D721Med (cell line): ENCODE results near the gene ADAP1.

Experiments used
- DNase-seq: peaks from one replicate; pipeline ENCODE4 v3.0.0; 2011; ENCODE audit warnings: low spot score; ENCODE audit not compliant: insufficient read length
- FAIRE-seq: peaks from 2 replicates; lab custom pipeline; 2011; peaks lifted over from hg19 to GRCh38; lab: Jason Lieb, UNC
- TF ChIP-seq, protein P1 (sequence below): IDR thresholded peaks from 2 replicates; pipeline ENCODE4 v1.5.1; 2012; ENCODE audit warnings: mild to moderate bottlenecking, control low read depth; ENCODE audit not compliant: insufficient read depth; ENCODE audit errors: missing control alignments

ADAP1 gene

DNA sequence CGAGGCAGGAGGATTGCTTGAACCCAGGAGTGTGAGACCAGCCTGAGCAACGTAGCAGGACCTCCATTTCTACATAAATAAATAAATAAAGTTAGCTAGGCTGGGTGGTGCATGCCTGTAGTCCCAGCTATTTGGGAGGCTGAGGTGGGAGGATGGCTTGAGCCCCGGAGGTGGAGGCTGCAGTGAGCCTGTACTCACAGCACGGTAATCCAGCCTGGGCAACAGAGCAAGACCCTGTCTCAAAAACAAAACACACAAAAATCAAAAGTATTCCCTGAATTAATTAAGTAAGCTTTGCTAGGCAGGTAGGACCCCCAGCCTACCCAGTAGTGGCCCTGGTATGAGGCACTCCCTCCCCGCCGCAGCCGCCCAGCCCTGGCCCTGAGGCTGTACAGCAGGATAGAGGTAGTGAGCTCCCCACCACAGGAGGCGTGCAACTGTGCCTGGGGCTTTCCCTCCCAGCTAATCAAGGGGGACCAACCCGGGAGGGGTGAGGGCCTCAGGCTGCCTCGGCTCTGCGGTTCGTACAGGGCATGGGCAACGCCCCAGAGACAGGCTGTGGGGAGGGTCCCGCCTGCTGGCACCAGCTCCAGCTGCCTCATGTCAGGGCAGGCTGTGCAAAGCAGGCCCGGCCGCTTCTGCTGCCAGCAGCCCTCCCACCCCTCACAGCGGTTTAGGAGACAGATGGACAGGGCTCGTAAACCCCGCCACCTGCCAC, 27.5 kb upstream of the ADAP1 start:
- TF ChIP-seq, protein P1, sequence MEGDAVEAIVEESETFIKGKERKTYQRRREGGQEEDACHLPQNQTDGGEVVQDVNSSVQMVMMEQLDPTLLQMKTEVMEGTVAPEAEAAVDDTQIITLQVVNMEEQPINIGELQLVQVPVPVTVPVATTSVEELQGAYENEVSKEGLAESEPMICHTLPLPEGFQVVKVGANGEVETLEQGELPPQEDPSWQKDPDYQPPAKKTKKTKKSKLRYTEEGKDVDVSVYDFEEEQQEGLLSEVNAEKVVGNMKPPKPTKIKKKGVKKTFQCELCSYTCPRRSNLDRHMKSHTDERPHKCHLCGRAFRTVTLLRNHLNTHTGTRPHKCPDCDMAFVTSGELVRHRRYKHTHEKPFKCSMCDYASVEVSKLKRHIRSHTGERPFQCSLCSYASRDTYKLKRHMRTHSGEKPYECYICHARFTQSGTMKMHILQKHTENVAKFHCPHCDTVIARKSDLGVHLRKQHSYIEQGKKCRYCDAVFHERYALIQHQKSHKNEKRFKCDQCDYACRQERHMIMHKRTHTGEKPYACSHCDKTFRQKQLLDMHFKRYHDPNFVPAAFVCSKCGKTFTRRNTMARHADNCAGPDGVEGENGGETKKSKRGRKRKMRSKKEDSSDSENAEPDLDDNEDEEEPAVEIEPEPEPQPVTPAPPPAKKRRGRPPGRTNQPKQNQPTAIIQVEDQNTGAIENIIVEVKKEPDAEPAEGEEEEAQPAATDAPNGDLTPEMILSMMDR, result no peak
- FAIRE-seq (no peak), DNase-seq (peak; percentile 60)

DNA sequence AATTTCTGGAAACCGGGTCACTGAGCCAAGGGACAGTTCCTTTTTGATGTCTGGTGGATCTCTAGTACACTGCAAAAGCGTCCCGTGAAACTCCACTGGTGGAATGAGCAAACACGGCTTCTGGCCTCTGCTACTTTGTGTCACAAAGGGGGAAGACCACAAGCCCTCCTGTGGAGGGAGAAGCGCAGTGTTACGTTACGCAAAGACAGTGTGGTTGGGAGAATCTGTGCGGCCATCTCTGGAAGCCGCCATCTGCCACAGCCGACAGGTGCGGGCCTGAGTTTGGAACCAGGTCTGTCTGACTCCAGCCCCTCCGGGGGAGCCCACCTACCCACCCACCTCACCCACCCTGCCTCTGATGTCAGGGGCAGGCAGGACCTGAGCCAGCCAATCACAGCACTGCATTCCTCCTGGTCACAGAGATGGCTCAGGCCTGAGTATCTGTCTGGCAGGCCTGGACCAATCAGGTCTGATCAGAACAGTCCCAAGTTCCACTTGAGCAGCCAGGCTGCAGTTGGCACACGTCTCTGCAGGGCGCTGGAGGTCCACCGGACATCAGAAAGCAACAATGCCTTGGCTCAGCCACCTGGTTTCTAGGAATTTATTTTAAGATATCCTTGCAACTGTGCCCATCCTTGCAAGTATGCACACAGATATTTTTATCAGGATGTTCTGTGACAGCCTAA, 25.5 kb upstream of the ADAP1 start:
- FAIRE-seq (no peak), DNase-seq (no peak)
- TF ChIP-seq, protein P1, result no peak

DNA sequence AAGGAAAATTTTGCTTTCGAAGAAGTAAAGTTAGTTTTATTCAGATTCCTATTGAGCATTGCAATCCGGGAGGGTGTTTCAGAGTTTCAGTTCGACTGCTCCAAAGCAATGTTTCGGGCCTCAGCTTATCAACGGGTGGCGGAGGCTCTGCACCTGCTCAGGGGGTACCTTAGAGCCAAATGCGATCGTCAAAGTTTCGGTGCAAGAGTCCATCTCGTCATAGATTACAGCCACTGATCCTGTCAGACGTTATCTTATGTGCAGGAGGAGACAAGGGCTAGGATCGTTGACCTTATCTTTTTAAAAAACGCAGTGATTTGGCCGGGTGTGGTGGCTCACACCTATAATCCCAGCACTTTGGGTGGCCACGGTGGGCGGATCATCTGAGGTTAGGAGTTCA, 24.7 kb upstream of the ADAP1 start:
- FAIRE-seq, result no peak
- no peak for DNase-seq
- TF ChIP-seq, protein P1, result no peak

DNA sequence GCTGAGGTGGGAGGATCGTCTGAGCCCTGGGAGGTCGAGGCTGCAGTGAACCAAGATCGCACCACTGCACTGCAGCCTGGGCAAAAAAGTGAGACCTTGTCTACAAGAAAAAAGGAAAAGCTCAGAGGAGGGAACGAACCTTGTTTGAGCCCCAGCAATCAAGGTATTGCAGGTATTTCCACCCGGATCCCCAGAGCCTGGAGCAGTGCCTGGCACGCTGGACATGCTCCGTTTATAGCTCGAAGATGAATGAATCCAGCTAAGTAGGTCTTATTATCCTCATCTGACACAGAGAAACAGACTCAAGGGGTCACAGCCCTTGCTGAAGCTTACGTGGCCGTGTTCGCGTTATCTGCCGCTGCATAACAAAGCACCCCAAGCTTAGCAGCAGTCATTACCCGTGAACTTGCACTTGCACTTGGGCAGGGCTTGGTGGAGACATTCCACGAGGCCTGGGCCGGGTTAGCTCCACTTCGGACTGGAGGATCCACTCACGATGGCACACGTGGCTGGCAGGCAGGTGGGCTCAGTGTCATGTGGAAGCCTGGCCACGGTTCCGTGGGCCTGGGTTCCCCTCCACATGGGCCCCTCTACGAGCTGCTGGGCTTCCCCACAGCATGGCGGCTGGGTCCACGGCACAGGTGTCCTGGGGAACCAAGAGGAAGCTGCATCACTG, 24.1 kb upstream of the ADAP1 start:
- FAIRE-seq (no peak), DNase-seq (no peak)
- TF ChIP-seq, protein P1, result no peak

DNA sequence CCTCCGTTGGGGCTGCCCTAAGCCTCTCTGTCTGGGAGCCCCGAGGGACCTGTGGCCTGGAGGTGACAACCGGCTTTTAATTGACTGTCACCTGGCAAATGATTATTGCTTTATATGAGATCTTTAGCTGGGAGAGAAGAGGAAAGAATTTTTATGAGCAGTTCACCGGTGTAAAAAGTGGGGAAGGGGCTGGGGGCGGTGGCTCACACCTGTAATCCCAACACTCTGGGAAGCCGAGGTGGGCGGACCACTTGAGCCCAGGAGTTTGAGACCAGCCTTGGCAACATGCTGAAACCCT, 23.5 kb upstream of the ADAP1 start:
- FAIRE-seq (no peak), DNase-seq (peak; percentile 58)

DNA sequence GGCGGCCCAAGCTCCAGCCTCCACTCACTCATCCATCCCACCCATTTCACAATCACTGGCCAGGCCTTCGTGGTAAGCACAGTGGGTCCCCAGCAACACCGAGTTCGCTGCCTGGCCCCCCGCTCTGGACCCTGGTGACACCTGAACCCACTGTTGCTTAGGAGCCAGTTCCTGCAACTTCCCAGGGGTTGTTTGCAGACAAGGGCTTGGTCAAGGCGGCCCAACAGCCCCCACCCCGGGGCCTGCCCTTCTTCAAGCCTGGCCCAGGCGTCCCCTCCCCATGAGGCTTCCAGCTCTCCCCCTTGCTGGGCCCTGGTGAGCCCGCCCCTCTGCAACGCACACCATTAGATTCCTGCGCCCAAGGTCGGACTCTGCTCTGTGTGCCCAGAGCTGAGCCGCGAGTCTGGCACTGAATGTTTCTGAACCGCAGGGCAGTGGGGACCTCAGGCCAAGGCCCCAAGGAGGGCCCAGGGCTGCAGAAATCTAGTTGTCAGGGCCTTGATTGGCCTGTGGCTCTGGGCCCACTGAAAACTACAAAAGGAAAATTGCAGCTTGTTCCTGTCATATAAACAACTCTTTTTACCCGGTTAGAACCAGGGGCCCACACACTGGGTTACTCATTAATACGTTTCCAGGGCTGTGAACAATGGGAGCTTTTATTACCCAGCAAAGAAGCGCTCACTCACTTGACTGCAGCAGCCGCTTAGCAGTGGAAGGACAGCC, 23.0 kb upstream of the ADAP1 start:
- DNase-seq, result no peak
- TF ChIP-seq, protein P1, result no peak
- FAIRE-seq, result no peak

More for the DNA sequence above, 23.5 kb upstream of the ADAP1 start:
- TF ChIP-seq, protein P1, result no peak
